Osteoblast (primary cell): ENCODE results near the gene EFCAB5. TPM values are rescaled to one million over a fixed set of nuclear protein-coding genes. Genes with fewer than 3 reads are reported as not detected.

Source experiments
- DNase-seq: peaks from one replicate; pipeline ENCODE4 v3.0.0; 2011; ENCODE audit warnings: low spot score, mixed read lengths; ENCODE audit not compliant: insufficient read length; ENCODE audit errors: missing footprints
- H2AFZ ChIP-seq: 2 replicates; pipeline ENCODE4 v1.6.0; 2011; ENCODE audit warnings: mild to moderate bottlenecking, low read length
- H3K27ac ChIP-seq: 2 replicates; pipeline ENCODE4 v1.5.1; 2011; ENCODE audit warnings: mild to moderate bottlenecking, low read depth, low read length, moderate library complexity
- H3K27me3 ChIP-seq: 2 replicates; pipeline ENCODE4 v1.6.0; 2012; ENCODE audit warnings: mild to moderate bottlenecking, control low read depth, inconsistent platforms, low read length, moderate library complexity; ENCODE audit not compliant: insufficient read depth
- H3K36me3 ChIP-seq: 2 replicates; pipeline ENCODE4 v1.5.1; 2011; ENCODE audit warnings: mild to moderate bottlenecking, low read length, control low read depth, moderate library complexity; ENCODE audit not compliant: insufficient read depth
- H3K4me1 ChIP-seq: 2 replicates; pipeline ENCODE4 v1.5.1; 2011; ENCODE audit warnings: mild to moderate bottlenecking, low read length, control low read depth, moderate library complexity; ENCODE audit not compliant: insufficient read depth
- H3K4me2 ChIP-seq: 2 replicates; pipeline ENCODE4 v1.6.0; 2011; ENCODE audit warnings: mild to moderate bottlenecking, low read length; ENCODE audit not compliant: insufficient read depth
- H3K4me3 ChIP-seq: fragments of 200-600 bp; sonication (generic); 3 replicates; pipeline ENCODE4 v1.5.1; 2012; ENCODE audit warnings: mild to moderate bottlenecking, low read length, inconsistent platforms; ENCODE audit not compliant: insufficient read depth
- H3K79me2 ChIP-seq: 2 replicates; pipeline ENCODE4 v1.6.0; 2012; ENCODE audit warnings: mild to moderate bottlenecking, low read length, control low read depth, inconsistent platforms; ENCODE audit not compliant: insufficient read depth
- H3K9me3 ChIP-seq: 2 replicates; pipeline ENCODE4 v1.5.1; 2011; ENCODE audit warnings: low read depth, low read length, control low read depth
- H4K20me1 ChIP-seq: 2 replicates; pipeline ENCODE4 v1.6.0; 2012; ENCODE audit warnings: mild to moderate bottlenecking, low read length, control low read depth; ENCODE audit not compliant: insufficient read depth
- CTCF ChIP-seq: IDR thresholded peaks from 2 replicates; pipeline ENCODE4 v1.5.1; 2011; ENCODE audit warnings: mild to moderate bottlenecking, low read depth, low read length, moderate library complexity; ENCODE audit errors: extremely low read depth
- total RNA-seq: library from RNA; depleted of rRNA; stranded (reverse); fragments of >200 nt; gene quantifications from 2 replicates; pipeline ENCODE4 v1.2.3, GENCODE V29; 2012

Gene EFCAB5
- total RNA-seq, 1 donor, result 0.36 TPM

- Histone ChIP-seq H3K27me3 (no peaks in the 10 kb centered on the region), H4K20me1 (no peaks in the 10 kb centered on the region), H3K4me2 (peak overlapping the region; percentile 40), H3K4me3 (no peak overlapping the region), H3K4me1 (peaks cover 11% of the 10 kb centered on the region), H3K9me3 (no peaks in the 10 kb centered on the region), H3K36me3 (no peaks in the 10 kb centered on the region), H3K79me2 (peaks cover 46% of the 10 kb centered on the region), H2AFZ (peak overlapping the region; percentile 17), H3K27ac (peak overlapping the region; percentile 56)
- no peak for DNase-seq
- no peak for TF ChIP-seq CTCF
Observed at GRCh38 chr17:29918922-29919856, 22.2 kb upstream of the EFCAB5 start.

- H3K27ac ChIP-seq, result no peak overlapping the region
- no peak overlapping the region for H3K4me3 ChIP-seq
- DNase-seq, result no peak
- H3K79me2 ChIP-seq, result peaks cover 77% of the 10 kb centered on the region
- H3K36me3 ChIP-seq, result no peaks in the 10 kb centered on the region
- no peaks in the 10 kb centered on the region for H3K27me3 ChIP-seq
- H3K4me2 ChIP-seq, result no peak overlapping the region
- no peak for TF ChIP-seq CTCF
- no peaks in the 10 kb centered on the region for H4K20me1 ChIP-seq
- H2AFZ ChIP-seq, result no peak overlapping the region
- H3K9me3 ChIP-seq, result no peaks in the 10 kb centered on the region
- H3K4me1 ChIP-seq, result peaks cover 10% of the 10 kb centered on the region
Observed at GRCh38 chr17:29924786-29925185, 16.6 kb upstream of the EFCAB5 start.

- H3K9me3 ChIP-seq, result no peaks in the 10 kb centered on the region
- no peak overlapping the region for H3K27ac ChIP-seq
- H3K4me2 ChIP-seq, result no peak overlapping the region
- no peak for TF ChIP-seq CTCF
- no peak overlapping the region for H3K4me3 ChIP-seq
- peaks cover 17% of the 10 kb centered on the region for H3K4me1 ChIP-seq
- peaks cover 60% of the 10 kb centered on the region for H3K79me2 ChIP-seq
- no peaks in the 10 kb centered on the region for H3K27me3 ChIP-seq
- DNase-seq, result no peak
- no peaks in the 10 kb centered on the region for H3K36me3 ChIP-seq
- H2AFZ ChIP-seq, result no peak overlapping the region
- H4K20me1 ChIP-seq, result no peaks in the 10 kb centered on the region
Observed at GRCh38 chr17:29927546-29927945, 13.9 kb upstream of the EFCAB5 start.

- H4K20me1 ChIP-seq, result no peaks in the 10 kb centered on the region
Observed at GRCh38 chr17:29929006-29929532, 12.4 kb upstream of the EFCAB5 start.

More at GRCh38 chr17:29929006-29929532, 12.4 kb upstream of the EFCAB5 start:
- Histone ChIP-seq H2AFZ (peak overlapping the region; percentile 98), H3K4me3 (peak overlapping the region; percentile 94), H3K4me1 (peaks cover 17% of the 10 kb centered on the region), H3K27me3 (no peaks in the 10 kb centered on the region), H3K79me2 (peaks cover 53% of the 10 kb centered on the region), H3K9me3 (no peaks in the 10 kb centered on the region), H3K36me3 (no peaks in the 10 kb centered on the region), H3K4me2 (peak overlapping the region; percentile 96), H3K27ac (peak overlapping the region; percentile 42)
- DNase-seq, result no peak
- no peak for TF ChIP-seq CTCF
